BLaER1 treated with 17β-estradiol and CSF1 and Interleukin-3, amounts not matched to agents 10 nM and 100 nM (cell line): ENCODE data around the gene RELA.

Experiments used
- H3K27ac ChIP-seq, 11 experiments: shearing (Covaris generic); formaldehyde crosslinking; 2 replicates each; pipeline ENCODE4 v1.8.1; 2022
- H3K27me3 ChIP-seq, 11 experiments: shearing (Covaris generic); formaldehyde crosslinking; 2 replicates each; pipeline ENCODE4 v1.8.1; 2022
- H3K36me3 ChIP-seq, 11 experiments: shearing (Covaris generic); formaldehyde crosslinking; 2 replicates each; pipeline ENCODE4 v1.8.1; 2022
- H3K4me1 ChIP-seq, 10 experiments: shearing (Covaris generic); formaldehyde crosslinking; 2 replicates each; pipeline ENCODE4 v1.8.1; 2022
- H3K4me2 ChIP-seq, 11 experiments: shearing (Covaris generic); formaldehyde crosslinking; 2 replicates each; pipeline ENCODE4 v1.8.1; 2022
- H3K4me3 ChIP-seq, 10 experiments: shearing (Covaris generic); formaldehyde crosslinking; 2 replicates each; pipeline ENCODE4 v1.8.1; 2022
- H3K9ac ChIP-seq, 11 experiments: shearing (Covaris generic); formaldehyde crosslinking; 2 replicates each; pipeline ENCODE4 v1.8.1; 2022
- H3K9me3 ChIP-seq, 11 experiments: shearing (Covaris generic); formaldehyde crosslinking; replicated peaks in 1 of 11; 2 replicates each; pipeline ENCODE4 v1.8.1; 2022
- H4K20me1 ChIP-seq, 11 experiments: shearing (Covaris generic); formaldehyde crosslinking; 2 replicates each; pipeline ENCODE4 v1.8.1; 2022
- Cebpa-rat ChIP-seq, 11 experiments: shearing (Covaris generic); IDR thresholded peaks; 2 replicates each; pipeline ENCODE4 v1.8.1; 2022

Gene RELA

GRCh38 chr11:65630215-65630614, 32.5 kb downstream of the RELA start:
- no peak for TF ChIP-seq Cebpa-rat (IDR thresholded peaks at IDR 0.05)
- Histone ChIP-seq H3K9ac (no peak overlapping the region; a peak in 1 of 22 replicates), H3K4me1 (peaks cover 29 to 50% (median 44%) of the 10 kb centered on the region in 10 experiments), H3K9me3 (no peaks in the 10 kb centered on the region), H3K27me3 (no peaks in the 10 kb centered on the region), H3K36me3 (peaks cover 81 to 98% (median 84%) of the 10 kb centered on the region in 11 experiments), H3K4me2 (no peak overlapping the region), H4K20me1 (peaks cover 5 to 90% (median 19%) of the 10 kb centered on the region in 11 experiments; a peak in 17 of 22 replicates), H3K4me3 (no peak overlapping the region), H3K27ac (no peak overlapping the region)

- Histone ChIP-seq H4K20me1 (peaks cover 8 to 90% (median 26%) of the 10 kb centered on the region in 11 experiments; a peak in 18 of 22 replicates), H3K9ac (no peak overlapping the region), H3K4me3 (no peak overlapping the region), H3K4me2 (no peak overlapping the region), H3K9me3 (no peaks in the 10 kb centered on the region), H3K4me1 (peaks cover 28 to 54% (median 48%) of the 10 kb centered on the region in 10 experiments), H3K27me3 (no peaks in the 10 kb centered on the region), H3K27ac (no peak overlapping the region), H3K36me3 (peaks cover 80 to 98% (median 83%) of the 10 kb centered on the region in 11 experiments)
- no peak for TF ChIP-seq Cebpa-rat (IDR thresholded peaks at IDR 0.05)
These were observed 33.1 kb downstream of the RELA start for GRCh38 chr11:65629579-65629978.

- H3K36me3 ChIP-seq: peaks cover 86 to 98% (median 92%) of the 10 kb centered on the region in 11 experiments
These were observed 35.5 kb downstream of the RELA start for GRCh38 chr11:65627202-65627601.

GRCh38 chr11:65625628-65626342, 36.9 kb downstream of the RELA start:
- Histone ChIP-seq H3K9ac (peak overlapping the region in 4 of 11 experiments; percentile 23 to 35 (median 33); a peak in 5 of 22 replicates), H3K4me1 (peaks cover 0 to 26% (median 21%) of the 10 kb centered on the region in 10 experiments; a peak in 13 of 20 replicates), H3K27ac (0 out of 22 replicates have a peak overlapping the region, but pooled peaks of 1 of the 11 experiments have one; percentile 2), H3K36me3 (peaks cover 90 to 98% (median 95%) of the 10 kb centered on the region in 11 experiments), H3K27me3 (no peaks in the 10 kb centered on the region), H3K4me3 (no peak overlapping the region), H3K9me3 (no peaks in the 10 kb centered on the region), H4K20me1 (peaks cover 4 to 88% (median 41%) of the 10 kb centered on the region in 11 experiments; a peak in 18 of 22 replicates), H3K4me2 (peak overlapping the region in 7 of 11 experiments; percentile 10 to 37 (median 22); a peak in 7 of 22 replicates)
- no peak for TF ChIP-seq Cebpa-rat (IDR thresholded peaks at IDR 0.05)

More at GRCh38 chr11:65627202-65627601, 35.5 kb downstream of the RELA start:
- no peak overlapping the region for H3K4me2 ChIP-seq
- H4K20me1 ChIP-seq: peaks cover 4 to 87% (median 31%) of the 10 kb centered on the region in 11 experiments; a peak in 17 of 22 replicates
- peaks cover 5 to 36% (median 29%) of the 10 kb centered on the region in 10 experiments; a peak in 18 of 20 replicates for H3K4me1 ChIP-seq
- H3K9me3 ChIP-seq: no peaks in the 10 kb centered on the region
- peak overlapping the region in 1 of 11 experiments; percentile 25; a peak in 1 of 22 replicates for H3K27ac ChIP-seq
- peak overlapping the region in 4 of 11 experiments; percentile 1 to 36 (median 2); a peak in 2 of 22 replicates for H3K9ac ChIP-seq
- no peaks in the 10 kb centered on the region for H3K27me3 ChIP-seq
- H3K4me3 ChIP-seq: no peak overlapping the region
- no peak for TF ChIP-seq Cebpa-rat (IDR thresholded peaks at IDR 0.05)

- H3K4me2 ChIP-seq: peak overlapping the region in 6 of 11 experiments; percentile 10 to 50 (median 39); a peak in 10 of 22 replicates
- peak overlapping the region in 5 of 11 experiments; percentile 2 to 51 (median 36); a peak in 7 of 22 replicates for H3K9ac ChIP-seq
- H3K9me3 ChIP-seq: no peaks in the 10 kb centered on the region
- no peak for TF ChIP-seq Cebpa-rat (IDR thresholded peaks at IDR 0.05)
- H3K27ac ChIP-seq: no peak overlapping the region
- H4K20me1 ChIP-seq: peaks cover 4 to 88% (median 48%) of the 10 kb centered on the region in 11 experiments; a peak in 20 of 22 replicates
- no peak overlapping the region for H3K4me3 ChIP-seq
- peaks cover 0 to 26% (median 21%) of the 10 kb centered on the region in 10 experiments; a peak in 13 of 20 replicates for H3K4me1 ChIP-seq
- H3K36me3 ChIP-seq: peaks cover 90 to 98% (median 95%) of the 10 kb centered on the region in 11 experiments
- no peaks in the 10 kb centered on the region for H3K27me3 ChIP-seq
These were observed 37.6 kb downstream of the RELA start for GRCh38 chr11:65624931-65625627.

GRCh38 chr11:65623852-65624616, 38.7 kb downstream of the RELA start:
- Histone ChIP-seq H3K36me3 (peaks cover 90 to 98% (median 95%) of the 10 kb centered on the region in 11 experiments), H3K4me1 (peaks cover 0 to 32% (median 22%) of the 10 kb centered on the region in 10 experiments; a peak in 14 of 20 replicates), H3K4me3 (no peak overlapping the region), H3K27me3 (no peaks in the 10 kb centered on the region), H4K20me1 (peaks cover 4 to 92% (median 59%) of the 10 kb centered on the region in 11 experiments; a peak in 20 of 22 replicates), H3K9me3 (no peaks in the 10 kb centered on the region), H3K9ac (peak overlapping the region in 6 of 11 experiments; percentile 8 to 51 (median 31); a peak in 6 of 22 replicates), H3K4me2 (peak overlapping the region in 3 of 11 experiments; percentile 23 to 48 (median 47); a peak in 3 of 22 replicates), H3K27ac (no peak overlapping the region)
- TF ChIP-seq Cebpa-rat (IDR thresholded peaks at IDR 0.05): no peak

GRCh38 chr11:65623177-65623576, 39.5 kb downstream of the RELA start:
- H3K36me3 ChIP-seq: peaks cover 90 to 98% (median 95%) of the 10 kb centered on the region in 11 experiments
- no peak overlapping the region for H3K4me2 ChIP-seq
- peaks cover 7 to 41% (median 31%) of the 10 kb centered on the region in 10 experiments; a peak in 18 of 20 replicates for H3K4me1 ChIP-seq
- H3K27me3 ChIP-seq: no peaks in the 10 kb centered on the region
- peaks cover 4 to 95% (median 67%) of the 10 kb centered on the region in 11 experiments; a peak in 20 of 22 replicates for H4K20me1 ChIP-seq
- TF ChIP-seq Cebpa-rat (IDR thresholded peaks at IDR 0.05): no peak
- no peak overlapping the region for H3K27ac ChIP-seq
- H3K4me3 ChIP-seq: no peak overlapping the region
- H3K9ac ChIP-seq: peak overlapping the region in 2 of 11 experiments; percentile 10 to 35; a peak in 1 of 22 replicates
- H3K9me3 ChIP-seq: no peaks in the 10 kb centered on the region

- Histone ChIP-seq H3K4me3 (no peak overlapping the region), H3K4me1 (peaks cover 18 to 53% (median 42%) of the 10 kb centered on the region in 10 experiments), H3K4me2 (no peak overlapping the region), H3K9ac (no peak overlapping the region), H4K20me1 (peaks cover 11 to 98% (median 79%) of the 10 kb centered on the region in 11 experiments; a peak in 21 of 22 replicates), H3K36me3 (peaks cover 89 to 98% (median 95%) of the 10 kb centered on the region in 11 experiments), H3K27me3 (no peaks in the 10 kb centered on the region), H3K9me3 (no peaks in the 10 kb centered on the region), H3K27ac (no peak overlapping the region)
- TF ChIP-seq Cebpa-rat (IDR thresholded peaks at IDR 0.05): no peak
These were observed 40.7 kb downstream of the RELA start for GRCh38 chr11:65622011-65622410.
